NB4 (cell line): Measurements from ENCODE around the gene HAUS7.

Source experiments
- DNase-seq: peaks from one replicate; pipeline ENCODE4 v3.0.0; 2010; ENCODE audit warnings: low read depth
- H3K4me3 ChIP-seq: one replicate; pipeline ENCODE4 v1.5.1; 2011; ENCODE audit warnings: mild to moderate bottlenecking, low read depth, low read length, moderate library complexity
- MYC ChIP-seq: IDR thresholded peaks from 2 replicates; pipeline ENCODE4 v1.6.1; 2011; ENCODE audit warnings: low read depth, low read length
- POLR2A ChIP-seq: IDR thresholded peaks from 2 replicates; pipeline ENCODE4 v1.6.1; 2011; ENCODE audit warnings: mild to moderate bottlenecking; ENCODE audit not compliant: insufficient read length; ENCODE audit errors: extremely low read depth
- TF ChIP-seq, protein P1 (sequence below): IDR thresholded peaks from 2 replicates; pipeline ENCODE4 v1.6.1; 2011; ENCODE audit warnings: low read depth, low read length
- TF ChIP-seq, protein P2 (sequence below): IDR thresholded peaks from one replicate; pipeline ENCODE4 v1.5.1; 2012; ENCODE audit warnings: low read depth, low read length

HAUS7 gene

DNA sequence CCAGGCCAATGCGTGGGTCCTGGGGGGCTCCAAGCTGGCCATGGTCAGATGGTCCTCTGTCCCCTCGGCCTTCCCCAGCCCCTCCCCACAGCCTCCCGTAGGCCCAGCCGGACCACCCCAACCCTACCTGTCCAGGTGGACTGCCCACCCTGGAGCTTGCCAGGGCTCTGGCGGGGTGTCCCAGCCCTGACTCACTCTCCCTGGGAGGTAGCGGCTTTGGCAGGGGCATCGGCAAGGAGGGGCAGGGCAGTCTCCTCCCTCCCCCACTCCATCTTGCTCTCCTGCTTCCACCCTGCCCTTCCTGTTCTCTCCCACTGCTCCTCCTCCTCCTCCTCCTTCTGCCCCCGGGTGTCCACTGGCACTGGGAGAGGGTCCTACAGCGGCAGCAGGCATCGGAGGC lies 31.8 kb upstream of the HAUS7 start:
- no peak overlapping the region for H3K4me3 ChIP-seq
- DNase-seq = no peak
- TF ChIP-seq, protein P1, sequence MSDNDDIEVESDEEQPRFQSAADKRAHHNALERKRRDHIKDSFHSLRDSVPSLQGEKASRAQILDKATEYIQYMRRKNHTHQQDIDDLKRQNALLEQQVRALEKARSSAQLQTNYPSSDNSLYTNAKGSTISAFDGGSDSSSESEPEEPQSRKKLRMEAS = no peak
- TF ChIP-seq MYC = no peak
- no peak for TF ChIP-seq POLR2A
- TF ChIP-seq, protein P2, sequence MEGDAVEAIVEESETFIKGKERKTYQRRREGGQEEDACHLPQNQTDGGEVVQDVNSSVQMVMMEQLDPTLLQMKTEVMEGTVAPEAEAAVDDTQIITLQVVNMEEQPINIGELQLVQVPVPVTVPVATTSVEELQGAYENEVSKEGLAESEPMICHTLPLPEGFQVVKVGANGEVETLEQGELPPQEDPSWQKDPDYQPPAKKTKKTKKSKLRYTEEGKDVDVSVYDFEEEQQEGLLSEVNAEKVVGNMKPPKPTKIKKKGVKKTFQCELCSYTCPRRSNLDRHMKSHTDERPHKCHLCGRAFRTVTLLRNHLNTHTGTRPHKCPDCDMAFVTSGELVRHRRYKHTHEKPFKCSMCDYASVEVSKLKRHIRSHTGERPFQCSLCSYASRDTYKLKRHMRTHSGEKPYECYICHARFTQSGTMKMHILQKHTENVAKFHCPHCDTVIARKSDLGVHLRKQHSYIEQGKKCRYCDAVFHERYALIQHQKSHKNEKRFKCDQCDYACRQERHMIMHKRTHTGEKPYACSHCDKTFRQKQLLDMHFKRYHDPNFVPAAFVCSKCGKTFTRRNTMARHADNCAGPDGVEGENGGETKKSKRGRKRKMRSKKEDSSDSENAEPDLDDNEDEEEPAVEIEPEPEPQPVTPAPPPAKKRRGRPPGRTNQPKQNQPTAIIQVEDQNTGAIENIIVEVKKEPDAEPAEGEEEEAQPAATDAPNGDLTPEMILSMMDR = no peak

DNA sequence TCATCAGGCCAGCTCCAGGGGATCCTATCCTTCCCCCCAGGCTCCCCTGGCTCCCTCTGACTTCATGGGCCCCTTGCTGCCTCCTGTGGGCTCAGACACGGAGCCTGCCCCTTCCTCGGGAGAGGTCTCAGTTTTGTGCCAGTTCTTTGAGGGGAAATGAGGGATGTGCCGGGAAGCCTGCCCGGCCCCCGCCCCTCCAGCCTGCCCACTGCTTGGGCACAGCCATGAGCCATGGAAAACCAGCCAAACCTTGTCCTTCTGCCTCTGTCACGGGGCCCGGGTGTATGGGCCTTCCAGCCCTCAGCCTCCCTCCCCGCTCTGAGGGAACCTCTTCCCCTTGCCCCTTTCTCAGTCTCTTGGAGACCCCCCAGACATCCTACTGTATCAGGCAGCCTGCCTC lies 31.2 kb upstream of the HAUS7 start:
- no peak for DNase-seq
- TF ChIP-seq, protein P2 = no peak
- TF ChIP-seq, protein P1 = no peak
- TF ChIP-seq POLR2A = no peak
- no peak for TF ChIP-seq MYC
- no peak overlapping the region for H3K4me3 ChIP-seq

DNA sequence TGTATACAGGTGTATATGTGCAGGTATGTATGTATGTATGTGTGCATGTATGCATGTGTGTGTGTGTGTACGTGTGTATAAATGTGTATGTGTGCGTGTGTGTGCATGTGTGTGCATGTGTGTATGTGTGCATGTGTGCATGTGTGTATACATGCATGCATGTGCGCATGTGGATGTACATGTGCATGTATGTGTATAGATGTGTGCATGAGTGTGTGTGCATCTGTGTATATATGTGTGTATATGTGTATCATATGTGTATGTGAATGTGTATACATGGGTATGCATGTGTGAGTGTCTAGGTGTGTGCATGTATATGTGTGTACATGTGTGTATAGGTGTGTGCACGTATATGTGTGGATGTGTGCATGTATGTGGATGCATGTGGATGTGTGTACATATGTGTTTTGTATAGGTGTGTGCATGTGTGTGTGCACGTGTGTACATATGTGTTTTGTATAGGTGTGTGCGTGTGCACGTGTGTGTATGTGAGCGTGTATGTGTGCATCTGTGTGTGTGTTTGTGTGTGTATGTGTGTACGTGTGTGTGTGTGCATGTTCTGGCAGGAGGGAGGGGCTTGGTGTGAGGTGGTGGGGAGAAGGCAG lies 30.4 kb upstream of the HAUS7 start:
- no peak overlapping the region for H3K4me3 ChIP-seq
- no peak for DNase-seq
- TF ChIP-seq POLR2A = no peak
- TF ChIP-seq, protein P2 = no peak

DNA sequence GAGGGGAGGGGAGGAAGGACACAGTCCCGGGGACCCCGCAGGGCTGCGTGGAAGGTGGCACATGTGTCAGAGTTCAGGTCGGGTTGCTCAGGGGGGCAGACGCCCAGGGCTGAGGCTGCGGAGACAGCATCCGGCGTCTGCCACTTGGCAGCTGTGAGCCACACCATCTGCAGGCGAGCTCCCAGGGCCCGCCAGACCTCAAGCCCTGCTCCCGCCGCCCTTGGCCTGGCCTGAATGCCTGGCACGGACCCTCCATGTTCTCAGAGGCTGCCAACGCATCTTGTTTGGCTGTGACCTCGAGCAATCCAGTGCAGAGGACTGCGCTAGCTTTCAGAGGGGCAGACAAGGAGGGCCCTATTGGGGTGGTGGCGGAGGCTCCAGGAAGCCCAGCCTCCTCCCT lies 29.5 kb upstream of the HAUS7 start:
- no peak for DNase-seq
- H3K4me3 ChIP-seq = no peak overlapping the region
- TF ChIP-seq POLR2A = no peak
- TF ChIP-seq, protein P2 = no peak
- TF ChIP-seq, protein P1 = no peak
- TF ChIP-seq MYC = no peak

DNA sequence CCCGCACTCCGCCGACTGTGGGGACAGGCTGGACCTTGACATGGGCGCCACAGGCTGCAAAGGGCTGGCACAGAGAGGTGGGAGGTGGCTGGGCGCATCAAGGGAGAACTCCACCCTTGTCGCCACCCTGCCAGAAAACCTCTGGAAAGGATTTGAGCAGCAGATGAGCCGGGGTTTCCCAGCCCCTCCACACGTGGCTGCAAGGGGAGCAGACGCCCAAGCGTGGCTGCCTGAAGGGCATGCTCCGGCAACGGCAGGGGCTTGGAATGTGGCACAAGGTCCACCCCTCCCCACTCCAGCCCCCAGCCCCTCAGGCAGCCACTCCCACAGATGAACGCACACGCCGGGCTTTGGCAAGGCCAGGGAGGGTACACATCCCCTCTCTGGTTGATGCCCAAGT lies 29.0 kb upstream of the HAUS7 start:
- TF ChIP-seq, protein P2 = no peak
- TF ChIP-seq, protein P1 = no peak
- TF ChIP-seq MYC = no peak
- TF ChIP-seq POLR2A = no peak
- no peak overlapping the region for H3K4me3 ChIP-seq
- no peak for DNase-seq

DNA sequence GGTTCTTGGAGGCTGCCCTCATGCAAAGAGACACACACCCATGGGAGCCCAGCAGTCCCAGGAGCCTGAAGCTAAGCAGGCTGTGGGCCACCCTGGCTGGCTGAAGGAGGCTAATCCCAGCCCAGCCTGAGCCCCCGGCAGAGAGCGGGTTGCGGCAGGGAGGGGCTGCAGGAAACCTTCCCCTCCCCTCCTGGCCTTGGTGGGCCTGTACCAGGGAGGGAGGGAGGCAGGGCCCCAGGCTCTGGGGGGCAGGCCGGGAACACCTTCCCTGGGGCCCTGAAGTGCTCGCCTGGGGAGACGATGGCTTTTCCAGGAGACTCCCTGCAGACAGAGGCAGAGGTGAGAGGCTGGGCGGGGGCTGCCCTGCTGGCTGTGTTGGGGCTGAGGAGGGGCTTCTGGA lies 28.1 kb upstream of the HAUS7 start:
- TF ChIP-seq, protein P2 = no peak
- TF ChIP-seq POLR2A (no peak), MYC (no peak)
- TF ChIP-seq, protein P1 = no peak
- no peak for DNase-seq
- H3K4me3 ChIP-seq = no peak overlapping the region
